Esophagus squamous epithelium (tissue), 5 donors: ENCODE data around the gene MORN5. TPM values are rescaled to one million over a fixed set of nuclear protein-coding genes. Genes with fewer than 3 reads are reported as not detected.

Experiments used
- DNase-seq: peaks from one replicate; lab custom pipeline; 2025; lab: John Stamatoyannopoulos, UW
- H3K27ac ChIP-seq, 4 donors: fragments of 200-600 bp; sonication (generic); one replicate each; pipeline ENCODE4 v1.5.1; 2016 to 2019; ENCODE audit warnings: mild to moderate bottlenecking in 1 of 4
- H3K27me3 ChIP-seq, 4 donors: fragments of 200-600 bp; sonication (generic); 1 replicate in 3 of 4; 2 replicates in 1 of 4; pipeline versions ENCODE4 v1.5.1 to v1.6.0; 2017 to 2021; ENCODE audit warnings: antibody characterized with exemption in 1 of 4
- H3K36me3 ChIP-seq, 3 donors: fragments of 200-600 bp; sonication (generic); one replicate each; pipeline ENCODE4 v1.5.1; 2016 to 2019
- H3K4me1 ChIP-seq, 3 donors: fragments of 200-600 bp; sonication (generic); one replicate each; pipeline ENCODE4 v1.5.1; 2017 to 2019
- H3K4me3 ChIP-seq, 4 donors: fragments of 200-600 bp; sonication (generic); 1 replicate in 3 of 4; 2 replicates in 1 of 4; pipeline ENCODE4 v1.5.1; 2016 to 2019; ENCODE audit warnings: mild to moderate bottlenecking in 2 of 4, moderate library complexity in 1 of 4
- H3K9me3 ChIP-seq, 3 donors: fragments of 200-600 bp; sonication (generic); one replicate each; pipeline ENCODE4 v1.5.1; 2016 to 2019
- CTCF ChIP-seq, 6 experiments: fragments of 450-650 bp in 4 of 6; fragments of 200-600 bp in 2 of 6; sonication (generic) in 2 of 6; IDR thresholded peaks; one replicate each; pipeline ENCODE4 v1.5.1; 2016 to 2019; ENCODE audit warnings: antibody characterized with exemption in 6 of 6, mild to moderate bottlenecking in 4 of 6, moderate library complexity in 4 of 6
- POLR2A ChIP-seq, 4 donors: fragments of 450-650 bp; IDR thresholded peaks; one replicate each; pipeline ENCODE4 v1.6.1; 2017; ENCODE audit warnings: antibody characterized with exemption in 4 of 4, mild to moderate bottlenecking in 4 of 4, moderate library complexity in 3 of 4
- WGBS, 2 donors: methylation state at CpG; one replicate each; pipeline ENCODE4 v1.1.5; 2018; 5-methylcytosine and 5-hydroxymethylcytosine counted together
- intact Hi-C: fragments of 100-400 bp; cut with DNase I; formaldehyde crosslinking; loops from one replicate; pipeline ENCODE4 v1.15.0; 2022
- total RNA-seq, 4 donors: library from RNA; depleted of rRNA; stranded (reverse); fragments of >200 nt; gene quantifications; one replicate each; pipeline ENCODE4 v1.1.0, GENCODE V29; 2016
- donor health status: DM: yes; HTN: yes; CAD: no.

The MORN5 gene
- total RNA-seq, 4 donors from 2014 or later = not detected

DNA sequence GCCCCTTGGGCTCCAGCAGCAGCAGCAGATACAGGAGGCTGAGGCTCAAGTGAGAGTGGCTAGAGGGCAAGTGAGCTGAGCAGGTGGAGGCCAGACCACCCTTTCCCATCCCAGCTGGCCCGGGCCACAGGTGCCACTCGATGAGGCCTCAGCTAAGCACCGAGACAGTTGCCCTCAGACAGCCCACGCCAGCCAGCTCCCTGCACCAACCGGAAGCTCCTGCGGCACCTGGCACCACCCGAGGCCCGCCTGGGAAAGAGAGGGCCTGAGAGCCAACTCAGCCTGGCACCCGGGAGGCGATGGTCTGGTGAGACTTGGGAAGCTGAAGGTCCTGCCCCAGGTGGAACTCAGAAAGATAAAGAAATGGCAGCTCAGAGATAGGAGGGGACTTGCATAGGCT, 38.3 kb upstream of the MORN5 start:
- DNase-seq = no peak
- no peaks in the 10 kb centered on the region for H3K9me3 ChIP-seq
- H3K4me3 ChIP-seq = no peak overlapping the region
- intact Hi-C loops = loop anchor here (5.0 to 10.0 kb wide), 3 partner anchors 231 to 683 kb away; partner anchors contain the start of gene OR1K1
- H3K27ac ChIP-seq = no peak overlapping the region
- no peak for TF ChIP-seq POLR2A (IDR thresholded peaks at IDR 0.05)
- TF ChIP-seq CTCF (IDR thresholded peaks at IDR 0.05) = no peak
- no peaks in the 10 kb centered on the region for H3K36me3 ChIP-seq
- H3K4me1 ChIP-seq = peaks cover 14 to 26% (median 15%) of the 10 kb centered on the region in 3 donors
- no CpG with 5 or more reads among the region's 10 CpGs for WGBS, 2 donors
- H3K27me3 ChIP-seq = peaks cover 0 to 23% (median 4%) of the 10 kb centered on the region in 4 donors

- no peaks in the 10 kb centered on the region for H3K9me3 ChIP-seq
- no peak overlapping the region for H3K27ac ChIP-seq
- TF ChIP-seq CTCF (IDR thresholded peaks at IDR 0.05) (no peak), POLR2A (IDR thresholded peaks at IDR 0.05) (no peak)
- DNase-seq = no peak
- WGBS, 2 donors = 90 to 100% methylated on average over 1 to 5 of the region's 6 CpGs
- no peaks in the 10 kb centered on the region for H3K36me3 ChIP-seq
- H3K4me1 ChIP-seq = peaks cover 20 to 31% (median 20%) of the 10 kb centered on the region in 3 donors
- peaks cover 0 to 28% (median 5%) of the 10 kb centered on the region in 4 donors for H3K27me3 ChIP-seq
- intact Hi-C loops = loop anchor here (5.0 to 10.0 kb wide), 3 partner anchors 230 to 683 kb away; partner anchors contain the start of gene OR1K1
- no peak overlapping the region for H3K4me3 ChIP-seq
Observed at GRCh38 chr9:122121931-122122330, 37.8 kb upstream of the MORN5 start.

- intact Hi-C loops = loop anchor here (5.0 to 10.0 kb wide), 3 partner anchors 230 to 682 kb away; partner anchors contain the start of gene OR1K1
Observed at GRCh38 chr9:122122468-122122867, 37.2 kb upstream of the MORN5 start.

GRCh38 chr9:122122903-122123632, 36.6 kb upstream of the MORN5 start:
- DNase-seq = no peak
- no peaks in the 10 kb centered on the region for H3K36me3 ChIP-seq
- H3K27ac ChIP-seq = no peak overlapping the region
- H3K4me3 ChIP-seq = no peak overlapping the region
- intact Hi-C loops = loop anchor here (5.0 to 10.0 kb wide), 3 partner anchors 229 to 682 kb away; partner anchors contain the start of gene OR1K1
- H3K27me3 ChIP-seq = peaks cover 0 to 39% (median 5%) of the 10 kb centered on the region in 4 donors
- H3K9me3 ChIP-seq = no peaks in the 10 kb centered on the region
- H3K4me1 ChIP-seq = peaks cover 20 to 35% (median 21%) of the 10 kb centered on the region in 3 donors
- TF ChIP-seq CTCF (IDR thresholded peaks at IDR 0.05) (peak; percentile 86 to 97 (median 94)), POLR2A (IDR thresholded peaks at IDR 0.05) (no peak)
- 17 to 19% methylated on average over 7 to 13 of the region's 13 CpGs for WGBS, 2 donors

More at GRCh38 chr9:122122468-122122867, 37.2 kb upstream of the MORN5 start:
- 0 to 21% methylated on average over 1 to 3 of the region's 6 CpGs for WGBS, 2 donors
- Histone ChIP-seq H3K36me3 (no peaks in the 10 kb centered on the region), H3K4me3 (no peak overlapping the region), H3K27me3 (peaks cover 0 to 34% (median 5%) of the 10 kb centered on the region in 4 donors), H3K4me1 (peaks cover 20 to 35% (median 21%) of the 10 kb centered on the region in 3 donors), H3K9me3 (no peaks in the 10 kb centered on the region), H3K27ac (no peak overlapping the region)
- TF ChIP-seq CTCF (IDR thresholded peaks at IDR 0.05) = no peak
- no peak for TF ChIP-seq POLR2A (IDR thresholded peaks at IDR 0.05)
- DNase-seq = no peak

DNA sequence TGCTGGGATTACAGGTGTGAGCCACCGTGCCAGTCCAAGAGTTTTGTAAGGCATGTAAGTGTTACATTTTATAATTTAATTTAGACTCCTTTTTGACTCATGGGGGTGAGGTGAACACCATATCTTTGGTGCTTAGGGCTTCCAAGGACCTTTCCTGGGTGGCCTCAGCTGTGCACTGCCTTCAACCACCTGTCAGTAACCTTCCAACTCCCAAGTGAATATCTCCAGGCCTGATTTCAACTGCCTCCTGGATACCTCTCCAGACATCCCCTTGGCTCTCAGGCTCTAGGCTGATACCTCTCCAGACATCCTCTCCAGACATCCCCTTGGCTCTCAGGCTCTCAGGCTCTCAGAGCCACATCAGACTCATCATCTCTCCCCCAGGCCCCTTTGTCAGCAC, 35.7 kb upstream of the MORN5 start:
- Histone ChIP-seq H3K27me3 (peaks cover 0 to 39% (median 5%) of the 10 kb centered on the region in 4 donors), H3K4me1 (peaks cover 20 to 35% (median 21%) of the 10 kb centered on the region in 3 donors), H3K36me3 (no peaks in the 10 kb centered on the region), H3K27ac (no peak overlapping the region), H3K9me3 (no peaks in the 10 kb centered on the region), H3K4me3 (no peak overlapping the region)
- intact Hi-C loops = loop anchor here (5.0 to 10.0 kb wide), 3 partner anchors 228 to 681 kb away; partner anchors contain the start of gene OR1K1
- no peak for DNase-seq
- TF ChIP-seq POLR2A (IDR thresholded peaks at IDR 0.05) = no peak
- no peak for TF ChIP-seq CTCF (IDR thresholded peaks at IDR 0.05)
- 93 to 94% methylated on average over 1 of the region's 1 CpG for WGBS, 2 donors
